GM18867 (cell line): Measurements from ENCODE around the gene TATDN2.
A peak's percentile ranks its signal among the peaks of the same experiment; 100 is the strongest.

ENCODE experiments used
- ATAC-seq: cut with Tn5 transposase; IDR thresholded peaks from one replicate; pipeline ENCODE4 v1.9.1; 2021; ENCODE audit warnings: mild to moderate bottlenecking, moderate library complexity; ENCODE audit not compliant: unreplicated experiment

TATDN2 gene

GRCh38 chr3:10315101-10315500, 66.8 kb downstream of the TATDN2 start:
- ATAC-seq: no peak

GRCh38 chr3:10315771-10316344, 67.6 kb downstream of the TATDN2 start:
- ATAC-seq: no peak

- no peak for ATAC-seq
These were observed 69.2 kb downstream of the TATDN2 start for GRCh38 chr3:10317311-10317960.

GRCh38 chr3:10317961-10318350, 69.7 kb downstream of the TATDN2 start:
- no peak for ATAC-seq

- no peak for ATAC-seq
These were observed 71.0 kb downstream of the TATDN2 start for GRCh38 chr3:10319251-10319650.

- no peak for ATAC-seq
These were observed 71.5 kb downstream of the TATDN2 start for GRCh38 chr3:10319804-10320203.

GRCh38 chr3:10320320-10320677, 72.0 kb downstream of the TATDN2 start:
- peak; percentile 7 for ATAC-seq

GRCh38 chr3:10321630-10322351, 73.5 kb downstream of the TATDN2 start:
- no peak for ATAC-seq

- ATAC-seq: no peak
These were observed 74.1 kb downstream of the TATDN2 start for GRCh38 chr3:10322352-10322710.

- ATAC-seq: no peak
These were observed 79.3 kb downstream of the TATDN2 start for GRCh38 chr3:10327592-10327991.

- ATAC-seq: no peak
These were observed 80.3 kb downstream of the TATDN2 start for GRCh38 chr3:10328460-10329071.

GRCh38 chr3:10329495-10330015, 81.3 kb downstream of the TATDN2 start:
- ATAC-seq: no peak

GRCh38 chr3:10330319-10330718, 82.1 kb downstream of the TATDN2 start:
- ATAC-seq: no peak
